Body of pancreas (tissue), 4 donors: ENCODE measurements around the gene ERBB2. TPM values are rescaled to one million over a fixed set of nuclear protein-coding genes. Genes with fewer than 3 reads are reported as not detected.

ENCODE experiments used
- ATAC-seq: fragments of 150-250 bp; one replicate; pipeline ENCODE4 v1.9.1; 2016
- DNase-seq, 4 donors: peaks; one replicate each; pipeline ENCODE4 v3.0.0-alpha.2; 2019
- H3K27ac ChIP-seq, 4 donors: fragments of 200-600 bp; sonication (generic); 1 replicate in 3 of 4; 2 replicates in 1 of 4; pipeline versions ENCODE4 v1.5.1 to v1.6.1; 2016 to 2019; ENCODE audit warnings: mild to moderate bottlenecking in 1 of 4, mixed read lengths in 1 of 4, moderate library complexity in 1 of 4
- H3K27me3 ChIP-seq, 2 donors: fragments of 200-600 bp; sonication (generic); one replicate each; pipeline ENCODE4 v1.6.0; 2016; ENCODE audit warnings: mild to moderate bottlenecking in 1 of 2
- H3K36me3 ChIP-seq, 2 donors: fragments of 200-600 bp; sonication (generic); replicated peaks in 1 of 2; 2 replicates each; pipeline ENCODE4 v1.5.1; 2016; ENCODE audit warnings: low read depth in 2 of 2; ENCODE audit not compliant: insufficient read depth in 1 of 2
- H3K4me1 ChIP-seq: fragments of 200-600 bp; sonication (generic); one replicate; pipeline ENCODE4 v1.6.0; 2016
- H3K4me3 ChIP-seq, 2 donors: fragments of 200-600 bp; sonication (generic); 1 replicate in 1 of 2; 2 replicates in 1 of 2; pipeline ENCODE4 v1.5.1; 2016 to 2019
- H3K9me3 ChIP-seq, 3 donors: fragments of 200-600 bp; sonication (generic); 1 replicate in 2 of 3; 2 replicates in 1 of 3; pipeline ENCODE4 v1.5.1; 2016
- POLR2A ChIP-seq, 3 donors: fragments of 450-650 bp; IDR thresholded peaks; one replicate each; pipeline ENCODE4 v1.6.1; 2016; ENCODE audit warnings: antibody characterized with exemption in 3 of 3, mild to moderate bottlenecking in 2 of 3
- WGBS, 2 donors: methylation state at CpG; one replicate each; pipeline ENCODE4 v1.1.5; 2017; 5-methylcytosine and 5-hydroxymethylcytosine counted together
- intact Hi-C: fragments of 100-400 bp; cut with DNase I; formaldehyde crosslinking; loops from one replicate; pipeline ENCODE4 v1.15.1; 2023
- total RNA-seq, 2 donors: library from RNA; depleted of rRNA; stranded (reverse); fragments of >200 nt; gene quantifications; one replicate each; pipeline ENCODE4 v1.1.0, GENCODE V29; 2016
- TF ChIP-seq, protein P1 (sequence below), 7 experiments: fragments of 450-650 bp in 4 of 7; fragments of 200-600 bp in 3 of 7; sonication (generic) in 3 of 7; IDR thresholded peaks; one replicate each; pipeline ENCODE4 v1.5.1; 2016 to 2019; ENCODE audit warnings: antibody characterized with exemption in 7 of 7

The ERBB2 gene
- total RNA-seq, 2 donors from 2014 or later, result 52.4 to 65.3 TPM

DNA sequence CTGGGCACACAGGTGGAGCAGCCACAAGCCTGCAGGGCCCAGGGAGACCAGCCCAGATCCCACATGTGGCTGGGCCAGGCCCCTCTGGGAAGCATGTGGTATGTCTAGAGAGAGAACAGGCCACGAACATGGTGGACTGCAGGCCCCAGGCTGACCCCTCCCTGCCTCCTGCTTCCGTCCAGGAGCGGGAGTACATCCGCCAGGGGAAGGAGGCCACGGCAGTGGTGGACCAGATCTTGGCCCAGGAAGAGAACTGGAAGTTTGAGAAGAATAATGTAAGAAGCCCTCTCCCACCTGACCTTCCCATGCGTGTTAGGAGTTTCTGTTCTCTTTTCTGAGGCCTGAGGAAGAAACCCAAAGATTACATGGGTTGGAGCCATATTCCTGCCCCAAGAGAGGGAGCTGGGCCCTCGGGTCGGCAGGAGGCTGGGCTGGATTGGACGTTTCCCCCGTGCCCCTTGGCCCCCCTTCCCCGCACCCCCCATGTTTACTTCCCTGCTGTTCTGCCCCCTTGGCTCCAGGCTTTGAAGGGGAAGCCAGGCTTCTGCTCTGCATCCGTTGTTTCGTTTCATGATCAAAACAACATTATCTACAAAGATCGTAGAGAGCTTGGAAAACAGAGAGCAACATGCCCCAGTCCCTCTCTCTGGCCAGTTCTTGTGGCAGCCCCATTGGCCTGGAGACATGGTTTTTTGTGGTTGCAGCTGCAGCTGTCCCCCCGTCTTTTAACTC is 40.4 kb upstream of the ERBB2 start:
- no peak for DNase-seq
- H3K27me3 ChIP-seq, result no peaks in the 10 kb centered on the region
- no peaks in the 10 kb centered on the region for H3K9me3 ChIP-seq
- 69 to 85% methylated on average over 14 to 15 of the region's 15 CpGs for WGBS, 2 donors
- peaks cover 4% of the 10 kb centered on the region for H3K4me1 ChIP-seq
- ATAC-seq, result no peak
- intact Hi-C loops, result no loop called here
- no peak overlapping the region for H3K27ac ChIP-seq
- H3K4me3 ChIP-seq, result no peak overlapping the region
- TF ChIP-seq POLR2A (IDR thresholded peaks at IDR 0.05), result no peak
- TF ChIP-seq, protein P1, sequence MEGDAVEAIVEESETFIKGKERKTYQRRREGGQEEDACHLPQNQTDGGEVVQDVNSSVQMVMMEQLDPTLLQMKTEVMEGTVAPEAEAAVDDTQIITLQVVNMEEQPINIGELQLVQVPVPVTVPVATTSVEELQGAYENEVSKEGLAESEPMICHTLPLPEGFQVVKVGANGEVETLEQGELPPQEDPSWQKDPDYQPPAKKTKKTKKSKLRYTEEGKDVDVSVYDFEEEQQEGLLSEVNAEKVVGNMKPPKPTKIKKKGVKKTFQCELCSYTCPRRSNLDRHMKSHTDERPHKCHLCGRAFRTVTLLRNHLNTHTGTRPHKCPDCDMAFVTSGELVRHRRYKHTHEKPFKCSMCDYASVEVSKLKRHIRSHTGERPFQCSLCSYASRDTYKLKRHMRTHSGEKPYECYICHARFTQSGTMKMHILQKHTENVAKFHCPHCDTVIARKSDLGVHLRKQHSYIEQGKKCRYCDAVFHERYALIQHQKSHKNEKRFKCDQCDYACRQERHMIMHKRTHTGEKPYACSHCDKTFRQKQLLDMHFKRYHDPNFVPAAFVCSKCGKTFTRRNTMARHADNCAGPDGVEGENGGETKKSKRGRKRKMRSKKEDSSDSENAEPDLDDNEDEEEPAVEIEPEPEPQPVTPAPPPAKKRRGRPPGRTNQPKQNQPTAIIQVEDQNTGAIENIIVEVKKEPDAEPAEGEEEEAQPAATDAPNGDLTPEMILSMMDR (IDR thresholded peaks at IDR 0.05), result no peak
- H3K36me3 ChIP-seq, result peaks cover 0 to 9% of the 10 kb centered on the region in 2 donors

DNA sequence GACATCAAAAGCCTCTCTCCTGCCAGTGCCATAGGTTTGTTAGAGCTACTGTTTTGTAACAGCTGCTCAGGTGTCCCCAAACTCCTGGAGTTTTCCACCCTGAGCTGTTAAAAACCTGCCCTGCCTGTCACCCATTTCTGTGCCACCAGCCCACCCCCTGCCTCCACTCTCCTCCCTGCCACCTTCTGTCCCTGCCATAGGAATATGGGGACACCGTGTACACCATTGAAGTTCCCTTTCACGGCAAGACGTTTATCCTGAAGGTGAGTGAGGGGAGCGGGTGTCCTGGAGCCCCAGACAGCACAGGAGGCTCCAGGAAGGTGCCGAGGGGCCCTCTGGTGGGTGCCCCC is 39.9 kb upstream of the ERBB2 start:
- Histone ChIP-seq H3K36me3 (peaks cover 0 to 9% of the 10 kb centered on the region in 2 donors), H3K27ac (no peak overlapping the region), H3K9me3 (no peaks in the 10 kb centered on the region), H3K4me1 (peaks cover 4% of the 10 kb centered on the region), H3K27me3 (no peaks in the 10 kb centered on the region), H3K4me3 (no peak overlapping the region)
- ATAC-seq (no peak), DNase-seq (no peak)
- intact Hi-C loops, result no loop called here
- 60 to 86% methylated on average over 5 of the region's 5 CpGs for WGBS, 2 donors
- TF ChIP-seq, protein P1 (IDR thresholded peaks at IDR 0.05), result no peak
- TF ChIP-seq POLR2A (IDR thresholded peaks at IDR 0.05), result no peak

DNA sequence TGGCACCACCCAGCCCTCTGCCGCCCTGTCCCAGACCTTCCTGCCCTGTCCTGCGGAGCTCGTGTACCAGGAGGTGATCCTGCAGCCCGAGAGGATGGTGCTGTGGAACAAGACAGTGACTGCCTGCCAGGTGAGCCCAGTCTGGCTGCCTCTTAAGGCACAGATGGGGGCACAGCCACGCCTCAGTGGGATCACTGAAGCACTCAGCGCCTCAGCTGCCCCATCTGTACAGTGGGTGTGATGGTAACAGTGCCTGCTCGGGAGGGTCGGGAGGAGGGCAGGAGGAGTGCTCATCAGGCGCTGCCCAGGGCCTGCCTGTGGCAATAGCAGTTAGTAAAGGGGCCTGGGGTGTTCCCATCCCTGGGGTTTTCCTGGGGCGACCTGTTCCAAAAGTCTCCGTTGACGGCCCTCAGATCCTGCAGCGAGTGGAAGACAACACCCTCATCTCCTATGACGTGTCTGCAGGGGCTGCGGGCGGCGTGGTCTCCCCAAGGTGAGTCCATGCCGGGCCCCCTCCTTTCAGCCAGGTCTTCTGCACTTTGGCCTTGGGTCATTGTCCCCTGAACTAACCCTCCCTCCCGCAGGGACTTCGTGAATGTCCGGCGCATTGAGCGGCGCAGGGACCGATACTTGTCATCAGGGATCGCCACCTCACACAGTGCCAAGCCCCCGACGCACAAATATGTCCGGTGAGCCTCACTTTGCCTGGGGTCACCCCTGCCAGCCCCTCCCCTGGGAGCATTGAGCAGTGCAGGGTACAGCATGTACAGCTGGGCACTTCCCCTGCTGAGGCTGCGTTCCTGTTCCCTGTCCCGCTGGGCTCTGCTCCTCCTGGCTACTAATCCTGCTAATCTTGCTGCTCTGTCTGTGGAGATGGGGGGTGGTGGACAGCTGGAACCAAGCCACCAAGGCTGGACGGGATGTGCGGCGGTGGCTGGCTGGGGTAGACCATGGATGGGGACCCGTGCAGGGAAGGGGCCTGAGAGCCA is 39.2 kb upstream of the ERBB2 start:
- Histone ChIP-seq H3K27me3 (no peaks in the 10 kb centered on the region), H3K9me3 (no peaks in the 10 kb centered on the region), H3K27ac (no peak overlapping the region), H3K4me3 (no peak overlapping the region), H3K4me1 (peaks cover 8% of the 10 kb centered on the region), H3K36me3 (peaks cover 0 to 9% of the 10 kb centered on the region in 2 donors)
- WGBS, 2 donors, result 93% methylated on average over 24 to 32 of the region's 35 CpGs
- intact Hi-C loops, result no loop called here
- ATAC-seq, result no peak
- TF ChIP-seq POLR2A (IDR thresholded peaks at IDR 0.05), result no peak
- TF ChIP-seq, protein P1 (IDR thresholded peaks at IDR 0.05), result no peak
- DNase-seq, result no peak

DNA sequence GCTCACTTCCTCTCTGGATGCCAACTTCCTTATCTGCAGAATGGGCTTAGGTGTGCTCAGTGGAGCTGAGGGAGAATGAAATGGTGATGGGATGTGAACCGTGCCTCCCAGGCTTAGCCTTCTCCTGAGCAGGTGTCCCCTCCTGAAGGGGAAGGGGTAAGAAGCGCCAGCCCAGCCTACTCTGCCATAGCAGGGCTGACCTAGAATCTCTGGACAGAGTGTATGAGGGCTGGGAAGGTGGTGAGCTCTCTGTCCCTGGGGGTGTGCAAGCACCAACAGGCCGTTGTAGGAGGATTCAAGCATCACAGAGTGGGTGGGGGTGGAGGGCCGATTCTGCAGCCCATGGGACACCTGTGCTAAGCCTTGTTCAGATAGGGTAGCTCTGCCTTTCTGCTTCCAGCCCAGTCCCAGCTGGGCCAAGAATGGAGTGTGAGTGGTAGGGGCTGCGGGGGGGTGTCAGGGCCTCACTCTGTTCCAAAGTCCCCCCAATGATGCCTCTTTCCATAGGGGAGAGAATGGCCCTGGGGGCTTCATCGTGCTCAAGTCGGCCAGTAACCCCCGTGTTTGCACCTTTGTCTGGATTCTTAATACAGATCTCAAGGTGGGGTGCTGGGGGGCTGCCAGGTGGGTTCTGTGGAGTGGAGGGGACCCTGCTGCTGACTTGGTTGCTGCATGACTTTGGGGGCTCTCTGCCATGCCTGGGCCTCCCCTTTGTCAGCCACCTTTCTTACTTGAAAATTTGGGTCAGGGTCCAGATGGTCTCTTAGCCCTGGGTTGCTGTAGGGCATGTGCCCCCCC is 37.9 kb upstream of the ERBB2 start:
- Histone ChIP-seq H3K27ac (no peak overlapping the region), H3K4me3 (no peak overlapping the region), H3K36me3 (peaks cover 0 to 9% of the 10 kb centered on the region in 2 donors), H3K27me3 (no peaks in the 10 kb centered on the region), H3K9me3 (no peaks in the 10 kb centered on the region), H3K4me1 (peaks cover 9% of the 10 kb centered on the region)
- ATAC-seq, result no peak
- intact Hi-C loops, result no loop called here
- DNase-seq, result no peak
- TF ChIP-seq, protein P1 (IDR thresholded peaks at IDR 0.05), result no peak
- TF ChIP-seq POLR2A (IDR thresholded peaks at IDR 0.05), result no peak
- 85 to 89% methylated on average over 3 to 8 of the region's 8 CpGs for WGBS, 2 donors
